Body of pancreas (tissue), 4 donors: ENCODE results near the gene SLC7A4. TPM values are rescaled to one million over a fixed set of nuclear protein-coding genes. Genes with fewer than 3 reads are reported as not detected.

ENCODE experiments used
- ATAC-seq: fragments of 150-250 bp; one replicate; pipeline ENCODE4 v1.9.1; 2016
- DNase-seq, 4 donors: peaks; one replicate each; pipeline ENCODE4 v3.0.0-alpha.2; 2019
- H3K27ac ChIP-seq, 4 donors: fragments of 200-600 bp; sonication (generic); 1 replicate in 3 of 4; 2 replicates in 1 of 4; pipeline versions ENCODE4 v1.5.1 to v1.6.1; 2016 to 2019; ENCODE audit warnings: mild to moderate bottlenecking in 1 of 4, mixed read lengths in 1 of 4, moderate library complexity in 1 of 4
- H3K27me3 ChIP-seq, 2 donors: fragments of 200-600 bp; sonication (generic); one replicate each; pipeline ENCODE4 v1.6.0; 2016; ENCODE audit warnings: mild to moderate bottlenecking in 1 of 2
- H3K36me3 ChIP-seq, 2 donors: fragments of 200-600 bp; sonication (generic); replicated peaks in 1 of 2; 2 replicates each; pipeline ENCODE4 v1.5.1; 2016; ENCODE audit warnings: low read depth in 2 of 2; ENCODE audit not compliant: insufficient read depth in 1 of 2
- H3K4me1 ChIP-seq: fragments of 200-600 bp; sonication (generic); one replicate; pipeline ENCODE4 v1.6.0; 2016
- H3K4me3 ChIP-seq, 2 donors: fragments of 200-600 bp; sonication (generic); 1 replicate in 1 of 2; 2 replicates in 1 of 2; pipeline ENCODE4 v1.5.1; 2016 to 2019
- H3K9me3 ChIP-seq, 3 donors: fragments of 200-600 bp; sonication (generic); 1 replicate in 2 of 3; 2 replicates in 1 of 3; pipeline ENCODE4 v1.5.1; 2016
- CTCF ChIP-seq, 7 experiments: fragments of 450-650 bp in 4 of 7; fragments of 200-600 bp in 3 of 7; sonication (generic) in 3 of 7; IDR thresholded peaks; one replicate each; pipeline ENCODE4 v1.5.1; 2016 to 2019; ENCODE audit warnings: antibody characterized with exemption in 7 of 7
- POLR2A ChIP-seq, 3 donors: fragments of 450-650 bp; IDR thresholded peaks; one replicate each; pipeline ENCODE4 v1.6.1; 2016; ENCODE audit warnings: antibody characterized with exemption in 3 of 3, mild to moderate bottlenecking in 2 of 3
- WGBS, 2 donors: methylation state at CpG; one replicate each; pipeline ENCODE4 v1.1.5; 2017; 5-methylcytosine and 5-hydroxymethylcytosine counted together
- intact Hi-C: fragments of 100-400 bp; cut with DNase I; formaldehyde crosslinking; loops from one replicate; pipeline ENCODE4 v1.15.1; 2023
- total RNA-seq, 2 donors: library from RNA; depleted of rRNA; stranded (reverse); fragments of >200 nt; gene quantifications; one replicate each; pipeline ENCODE4 v1.1.0, GENCODE V29; 2016

Gene SLC7A4
- total RNA-seq: 1 to 10 TPM; 1.3 to 1.8 TPM

GRCh38 chr22:21032037-21032867 is at the start of gene SLC7A4:
TSS of gene SLC7A4 (minus strand) at chr22:21032561. CDS start at chr22:21031812, 749 bp downstream.
- TF ChIP-seq CTCF (IDR thresholded peaks at IDR 0.05) (no peak), POLR2A (IDR thresholded peaks at IDR 0.05) (no peak)
- DNase-seq (no peak), ATAC-seq (peak; percentile 39)
- Histone ChIP-seq H3K27ac (no peak within 1 kb of the TSS), H3K9me3 (no peaks in the 10 kb centered on the region), H3K27me3 (no peaks in the 10 kb centered on the region), H3K36me3 (no peaks in the 10 kb centered on the region), H3K4me1 (peaks cover 10% of the 10 kb centered on the region), H3K4me3 (no peak within 1 kb of the TSS)
- 10 to 15% methylated on average over 25 to 58 of the region's 59 CpGs for WGBS, 2 donors
- intact Hi-C loops: loop anchor here (10.0 kb wide), 1 partner anchor 63 kb away; no protein-coding TSS in a partner anchor

- Histone ChIP-seq H3K27ac (no peak overlapping the region), H3K9me3 (no peaks in the 10 kb centered on the region), H3K4me1 (no peaks in the 10 kb centered on the region), H3K27me3 (no peaks in the 10 kb centered on the region), H3K36me3 (no peaks in the 10 kb centered on the region), H3K4me3 (no peak overlapping the region)
- ATAC-seq: no peak
- TF ChIP-seq CTCF (IDR thresholded peaks at IDR 0.05): no peak
- no peak for TF ChIP-seq POLR2A (IDR thresholded peaks at IDR 0.05)
- intact Hi-C loops: no loop called here
- 84 to 89% methylated on average over 20 to 31 of the region's 31 CpGs for WGBS, 2 donors
- DNase-seq: no peak
Observed at GRCh38 chr22:21080435-21081137, 48.2 kb upstream of the SLC7A4 start.

- Histone ChIP-seq H3K36me3 (no peaks in the 10 kb centered on the region), H3K9me3 (no peaks in the 10 kb centered on the region), H3K4me1 (no peaks in the 10 kb centered on the region), H3K27ac (no peak overlapping the region), H3K4me3 (no peak overlapping the region), H3K27me3 (no peaks in the 10 kb centered on the region)
- no peak for TF ChIP-seq CTCF (IDR thresholded peaks at IDR 0.05)
- no peak for TF ChIP-seq POLR2A (IDR thresholded peaks at IDR 0.05)
- intact Hi-C loops: no loop called here
- ATAC-seq (no peak), DNase-seq (no peak)
- WGBS, 2 donors: 66 to 91% methylated on average over 3 of the region's 5 CpGs
Observed at GRCh38 chr22:21079493-21079892, 47.1 kb upstream of the SLC7A4 start.

- Histone ChIP-seq H3K27me3 (no peaks in the 10 kb centered on the region), H3K27ac (no peak overlapping the region), H3K4me3 (no peak overlapping the region), H3K9me3 (no peaks in the 10 kb centered on the region), H3K36me3 (no peaks in the 10 kb centered on the region), H3K4me1 (no peaks in the 10 kb centered on the region)
- no peak for TF ChIP-seq POLR2A (IDR thresholded peaks at IDR 0.05)
- TF ChIP-seq CTCF (IDR thresholded peaks at IDR 0.05): no peak
- no peak for DNase-seq
- ATAC-seq: no peak
- intact Hi-C loops: no loop called here
- 79 to 87% methylated on average over 10 to 11 of the region's 11 CpGs for WGBS, 2 donors
Observed at GRCh38 chr22:21078916-21079315, 46.6 kb upstream of the SLC7A4 start.
